Effector memory CD8-positive, alpha-beta T cell (primary cell): Measurements from ENCODE around the gene EFNB2.

ENCODE experiments used
- ATAC-seq: fragments of 150-1000 bp; cut with Tn5 transposase; replicated peaks from 2 replicates; pipeline ENCODE4 v1.10.0; 2021; ENCODE audit warnings: mild to moderate bottlenecking, moderate library complexity
- DNase-seq, 3 experiments: peaks; one replicate each; pipeline ENCODE4 v3.0.0; 2021
- H3K27ac Mint-ChIP-seq, 2 donors: one replicate each; pipeline ENCODE4 v1.8.0; 2022; ENCODE audit warnings: mild to moderate bottlenecking in 2 of 2, mixed read lengths in 2 of 2, moderate library complexity in 2 of 2
- H3K27me3 Mint-ChIP-seq, 2 donors: one replicate each; pipeline ENCODE4 v1.8.0; 2022; ENCODE audit warnings: mixed read lengths in 2 of 2
- H3K36me3 Mint-ChIP-seq: one replicate; pipeline ENCODE4 v1.8.0; 2022; ENCODE audit warnings: mild to moderate bottlenecking, moderate library complexity, mixed read lengths; ENCODE audit not compliant: insufficient read depth
- H3K4me1 Mint-ChIP-seq, 2 donors: one replicate each; pipeline ENCODE4 v1.8.0; 2022; ENCODE audit warnings: low read depth in 2 of 2, mixed read lengths in 2 of 2
- H3K4me3 Mint-ChIP-seq, 2 donors: one replicate each; pipeline ENCODE4 v1.8.0; 2022; ENCODE audit warnings: mild to moderate bottlenecking in 2 of 2, mixed read lengths in 2 of 2, moderate library complexity in 2 of 2
- H3K9me3 Mint-ChIP-seq, 2 donors: one replicate each; pipeline ENCODE4 v1.8.0; 2022; ENCODE audit warnings: mixed read lengths in 2 of 2

The EFNB2 gene

GRCh38 chr13:106445996-106446395 lies 89.5 kb downstream of the EFNB2 start:
- Mint-ChIP-seq H3K9me3 (no peaks in the 10 kb centered on the region), H3K36me3 (no peaks in the 10 kb centered on the region), H3K27ac (no peak overlapping the region), H3K4me1 (no peaks in the 10 kb centered on the region), H3K4me3 (no peak overlapping the region), H3K27me3 (peaks cover 14 to 31% of the 10 kb centered on the region in 2 donors)
- no peak for DNase-seq
- ATAC-seq, result no peak

- Mint-ChIP-seq H3K4me3 (no peak overlapping the region), H3K27me3 (peaks cover 6 to 24% of the 10 kb centered on the region in 2 donors), H3K4me1 (no peaks in the 10 kb centered on the region), H3K9me3 (no peaks in the 10 kb centered on the region), H3K36me3 (no peaks in the 10 kb centered on the region), H3K27ac (no peak overlapping the region)
- ATAC-seq (no peak), DNase-seq (no peak)
Measured at GRCh38 chr13:106443607-106444322, 91.7 kb downstream of the EFNB2 start.

GRCh38 chr13:106440866-106441265 lies 94.6 kb downstream of the EFNB2 start:
- DNase-seq (no peak), ATAC-seq (no peak)
- Mint-ChIP-seq H3K4me3 (no peak overlapping the region), H3K27ac (no peak overlapping the region), H3K4me1 (no peaks in the 10 kb centered on the region), H3K27me3 (peaks cover 0 to 19% of the 10 kb centered on the region in 2 donors), H3K9me3 (no peaks in the 10 kb centered on the region), H3K36me3 (no peaks in the 10 kb centered on the region)
